Osteoblast (primary cell): ENCODE results near the gene RIC3. TPM values are rescaled to one million over a fixed set of nuclear protein-coding genes. Genes with fewer than 3 reads are reported as not detected.

Experiments
- DNase-seq: peaks from one replicate; pipeline ENCODE4 v3.0.0; 2011; ENCODE audit warnings: low spot score, mixed read lengths; ENCODE audit not compliant: insufficient read length; ENCODE audit errors: missing footprints
- H2AFZ ChIP-seq: 2 replicates; pipeline ENCODE4 v1.6.0; 2011; ENCODE audit warnings: mild to moderate bottlenecking, low read length
- H3K27ac ChIP-seq: 2 replicates; pipeline ENCODE4 v1.5.1; 2011; ENCODE audit warnings: mild to moderate bottlenecking, low read depth, low read length, moderate library complexity
- H3K27me3 ChIP-seq: 2 replicates; pipeline ENCODE4 v1.6.0; 2012; ENCODE audit warnings: mild to moderate bottlenecking, control low read depth, inconsistent platforms, low read length, moderate library complexity; ENCODE audit not compliant: insufficient read depth
- H3K36me3 ChIP-seq: 2 replicates; pipeline ENCODE4 v1.5.1; 2011; ENCODE audit warnings: mild to moderate bottlenecking, low read length, control low read depth, moderate library complexity; ENCODE audit not compliant: insufficient read depth
- H3K4me1 ChIP-seq: 2 replicates; pipeline ENCODE4 v1.5.1; 2011; ENCODE audit warnings: mild to moderate bottlenecking, low read length, control low read depth, moderate library complexity; ENCODE audit not compliant: insufficient read depth
- H3K4me2 ChIP-seq: 2 replicates; pipeline ENCODE4 v1.6.0; 2011; ENCODE audit warnings: mild to moderate bottlenecking, low read length; ENCODE audit not compliant: insufficient read depth
- H3K4me3 ChIP-seq: fragments of 200-600 bp; sonication (generic); 3 replicates; pipeline ENCODE4 v1.5.1; 2012; ENCODE audit warnings: mild to moderate bottlenecking, low read length, inconsistent platforms; ENCODE audit not compliant: insufficient read depth
- H3K79me2 ChIP-seq: 2 replicates; pipeline ENCODE4 v1.6.0; 2012; ENCODE audit warnings: mild to moderate bottlenecking, low read length, control low read depth, inconsistent platforms; ENCODE audit not compliant: insufficient read depth
- H3K9me3 ChIP-seq: 2 replicates; pipeline ENCODE4 v1.5.1; 2011; ENCODE audit warnings: low read depth, low read length, control low read depth
- H4K20me1 ChIP-seq: 2 replicates; pipeline ENCODE4 v1.6.0; 2012; ENCODE audit warnings: mild to moderate bottlenecking, low read length, control low read depth; ENCODE audit not compliant: insufficient read depth
- CTCF ChIP-seq: IDR thresholded peaks from 2 replicates; pipeline ENCODE4 v1.5.1; 2011; ENCODE audit warnings: mild to moderate bottlenecking, low read depth, low read length, moderate library complexity; ENCODE audit errors: extremely low read depth
- total RNA-seq: library from RNA; depleted of rRNA; stranded (reverse); fragments of >200 nt; gene quantifications from 2 replicates; pipeline ENCODE4 v1.2.3, GENCODE V29; 2012

The RIC3 gene
- total RNA-seq, 1 donor, result not detected

GRCh38 chr11:8084352-8084751 lies 84.5 kb downstream of the RIC3 start:
- no peaks in the 10 kb centered on the region for H3K27me3 ChIP-seq
- H3K9me3 ChIP-seq, result no peaks in the 10 kb centered on the region
- peak; percentile 74 for DNase-seq
- TF ChIP-seq CTCF, result no peak
- H3K27ac ChIP-seq, result no peak overlapping the region
- no peak overlapping the region for H3K4me2 ChIP-seq
- peaks cover 71% of the 10 kb centered on the region for H3K79me2 ChIP-seq
- H3K36me3 ChIP-seq, result no peaks in the 10 kb centered on the region
- H4K20me1 ChIP-seq, result peaks cover 73% of the 10 kb centered on the region
- H3K4me1 ChIP-seq, result peaks cover 11% of the 10 kb centered on the region
- H2AFZ ChIP-seq, result no peak overlapping the region
- H3K4me3 ChIP-seq, result no peak overlapping the region

DNA sequence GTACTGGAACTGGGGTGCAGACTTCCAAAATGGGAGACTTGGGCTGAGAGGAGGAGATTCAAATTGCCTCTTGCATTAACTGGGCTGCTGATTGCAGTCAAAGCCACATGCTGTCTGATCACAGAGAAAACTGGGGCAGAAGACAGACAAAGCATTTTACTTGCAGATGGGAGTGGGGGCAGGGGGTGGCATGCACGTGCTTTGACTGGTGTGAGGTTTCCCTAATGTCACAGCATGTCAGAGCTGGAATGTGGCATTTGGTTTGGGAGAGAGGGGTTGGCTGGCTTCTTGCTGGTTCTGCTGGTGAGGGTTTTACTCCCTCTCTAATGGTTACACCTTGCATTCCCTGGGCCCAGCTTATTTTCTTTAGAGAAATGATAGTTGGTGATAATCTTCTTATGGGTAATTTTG lies 84.9 kb downstream of the RIC3 start:
- Histone ChIP-seq H4K20me1 (peaks cover 68% of the 10 kb centered on the region), H3K79me2 (peaks cover 70% of the 10 kb centered on the region), H2AFZ (no peak overlapping the region), H3K4me3 (no peak overlapping the region), H3K9me3 (no peaks in the 10 kb centered on the region), H3K36me3 (no peaks in the 10 kb centered on the region), H3K27me3 (no peaks in the 10 kb centered on the region), H3K4me2 (no peak overlapping the region), H3K27ac (no peak overlapping the region), H3K4me1 (peaks cover 11% of the 10 kb centered on the region)
- no peak for DNase-seq
- no peak for TF ChIP-seq CTCF

DNA sequence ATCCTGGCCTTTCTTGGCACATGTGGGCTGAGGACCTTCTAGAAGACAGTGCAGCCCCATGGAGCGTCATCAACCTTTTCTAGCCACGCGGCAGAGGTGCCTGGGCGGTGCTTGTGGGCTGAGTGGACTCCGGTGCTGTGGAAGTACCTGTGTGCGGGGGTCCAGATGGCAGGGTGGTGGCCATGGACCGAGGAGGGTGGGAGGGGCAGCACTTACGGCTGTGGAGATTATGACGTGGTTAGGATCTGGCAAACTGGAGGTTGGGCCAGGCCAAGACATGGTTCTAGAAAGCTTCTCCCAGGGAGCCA lies 85.8 kb downstream of the RIC3 start:
- H3K79me2 ChIP-seq, result peaks cover 61% of the 10 kb centered on the region
- H3K36me3 ChIP-seq, result no peaks in the 10 kb centered on the region
- no peak overlapping the region for H2AFZ ChIP-seq
- no peak for DNase-seq
- H3K4me3 ChIP-seq, result no peak overlapping the region
- no peaks in the 10 kb centered on the region for H3K9me3 ChIP-seq
- no peaks in the 10 kb centered on the region for H3K27me3 ChIP-seq
- H3K4me2 ChIP-seq, result no peak overlapping the region
- peaks cover 62% of the 10 kb centered on the region for H4K20me1 ChIP-seq
- H3K27ac ChIP-seq, result no peak overlapping the region
- H3K4me1 ChIP-seq, result peaks cover 11% of the 10 kb centered on the region
- TF ChIP-seq CTCF, result no peak

- peak overlapping the region; percentile 90 for H3K4me2 ChIP-seq
- peaks cover 11% of the 10 kb centered on the region for H3K4me1 ChIP-seq
- no peak overlapping the region for H3K4me3 ChIP-seq
- H3K36me3 ChIP-seq, result no peaks in the 10 kb centered on the region
- DNase-seq, result peak; percentile 81
- no peak for TF ChIP-seq CTCF
- no peaks in the 10 kb centered on the region for H3K27me3 ChIP-seq
- H3K9me3 ChIP-seq, result no peaks in the 10 kb centered on the region
- H3K79me2 ChIP-seq, result peaks cover 56% of the 10 kb centered on the region
- no peak overlapping the region for H3K27ac ChIP-seq
- no peak overlapping the region for H2AFZ ChIP-seq
- H4K20me1 ChIP-seq, result peaks cover 57% of the 10 kb centered on the region
Observed at GRCh38 chr11:8082391-8083087, 86.3 kb downstream of the RIC3 start.
